PC-9 (cell line): ENCODE data around the gene LAMA5. TPM values are rescaled to one million over a fixed set of nuclear protein-coding genes. Genes with fewer than 3 reads are reported as not detected.

Experiments
- BruUV-seq: library from RNA; stranded (reverse); fragments of 400-500 nt; replicated peaks from 2 replicates; lab custom pipeline; 2021; lab: Mats Ljungman, UMichigan
- CTCF ChIA-PET: fragments of 300-600 bp; sonication (Branson Sonifier 250); formaldehyde crosslinking; loops from one replicate; lab custom pipeline; 2022; ENCODE audit warnings: antibody characterized with exemption; lab: Charles Lee
- POLR2A ChIA-PET: fragments of 300-600 bp; sonication (Branson Sonifier 250); formaldehyde crosslinking; loops from one replicate; lab custom pipeline; 2022; ENCODE audit warnings: antibody characterized with exemption; ENCODE audit not compliant: unreplicated experiment; lab: Charles Lee
- DNase-seq, 2 experiments: peaks; one replicate each; pipeline versions ENCODE4 v3.0.0 to v3.0.0-alpha.2; 2015 to 2022; ENCODE audit warnings: mixed read lengths in 1 of 2
- H2AFZ ChIP-seq: fragments of 200-600 bp; sonication (generic); 2 replicates; pipeline ENCODE4 v1.8.1; 2017; ENCODE audit warnings: antibody characterized with exemption
- H3F3A ChIP-seq: fragments of 200-600 bp; sonication (generic); 2 replicates; pipeline ENCODE4 v1.8.1; 2017; ENCODE audit warnings: antibody characterized with exemption, mild to moderate bottlenecking, low read depth; ENCODE audit not compliant: insufficient read depth
- H3K27ac ChIP-seq: fragments of 200-600 bp; sonication (generic); 2 replicates; pipeline ENCODE4 v1.6.1; 2016; ENCODE audit warnings: mixed run types
- H3K27me3 ChIP-seq: fragments of 200-600 bp; sonication (generic); 2 replicates; pipeline ENCODE4 v1.6.1; 2016; ENCODE audit warnings: low read depth, mixed run types; ENCODE audit not compliant: insufficient read depth
- H3K36me3 ChIP-seq: fragments of 200-600 bp; sonication (generic); 2 replicates; pipeline ENCODE4 v1.6.1; 2016; ENCODE audit warnings: low read depth, mixed run types
- H3K4me1 ChIP-seq: fragments of 200-600 bp; sonication (generic); replicated peaks from 2 replicates; pipeline ENCODE4 v1.6.1; 2016; ENCODE audit warnings: mixed run types; ENCODE audit not compliant: insufficient read depth
- H3K4me2 ChIP-seq: fragments of 200-600 bp; sonication (generic); 2 replicates; pipeline ENCODE4 v1.6.1; 2017; ENCODE audit warnings: mixed run types
- H3K4me3 ChIP-seq: fragments of 200-600 bp; sonication (generic); 2 replicates; pipeline ENCODE4 v1.6.1; 2016; ENCODE audit warnings: mixed run types
- H3K79me2 ChIP-seq: fragments of 200-600 bp; sonication (generic); 2 replicates; pipeline ENCODE4 v1.6.1; 2017; ENCODE audit warnings: low read depth, mixed run types
- H3K9me2 ChIP-seq: fragments of 200-600 bp; sonication (generic); 2 replicates; pipeline ENCODE4 v1.8.1; 2017; ENCODE audit warnings: mild to moderate bottlenecking; ENCODE audit not compliant: insufficient read depth
- H3K9me3 ChIP-seq: fragments of 200-600 bp; sonication (generic); 2 replicates; pipeline ENCODE4 v1.8.1; 2016; ENCODE audit warnings: low read depth; ENCODE audit not compliant: insufficient read depth
- H4K20me1 ChIP-seq: fragments of 200-600 bp; sonication (generic); 2 replicates; pipeline ENCODE4 v1.8.1; 2017; ENCODE audit not compliant: insufficient read depth
- CTCF ChIP-seq: fragments of 200-600 bp; sonication (generic); conservative IDR thresholded peaks from 2 replicates; pipeline ENCODE4 v1.6.1; 2017; ENCODE audit warnings: mixed run types, antibody characterized with exemption, mild to moderate bottlenecking, moderate library complexity
- EZH2 ChIP-seq: fragments of 200-600 bp; sonication (generic); IDR thresholded peaks from 2 replicates; pipeline ENCODE4 v1.8.0; 2017; ENCODE audit warnings: antibody characterized with exemption, low read depth
- intact Hi-C: fragments of 100-400 bp; cut with micrococcal nuclease; formaldehyde crosslinking; loops from one replicate; pipeline ENCODE4 v1.10.0; 2022; ENCODE audit not compliant: unreplicated experiment
- total RNA-seq: library from RNA; stranded (reverse); gene quantifications from 2 replicates; pipeline ENCODE4 v1.2.3, GENCODE V29; 2021

The LAMA5 gene
- total RNA-seq, 1 experiment from 2014 or later, result 700 TPM

- no peak overlapping the region for H2AFZ ChIP-seq
- CTCF ChIA-PET, result no interaction called here
- H3K9me2 ChIP-seq, result no peaks in the 10 kb centered on the region
- H3K27ac ChIP-seq, result 0 out of 2 replicates have a peak overlapping the region, but pooled peaks have one; percentile 26
- H3K9me3 ChIP-seq, result no peaks in the 10 kb centered on the region
- H3K27me3 ChIP-seq, result no peaks in the 10 kb centered on the region
- peaks cover 30% of the 10 kb centered on the region for H4K20me1 ChIP-seq
- peaks cover 28% of the 10 kb centered on the region for H3K4me1 ChIP-seq
- DNase-seq, result no peak
- no peak overlapping the region for H3K4me3 ChIP-seq
- H3K36me3 ChIP-seq, result peaks cover 53% of the 10 kb centered on the region
- H3F3A ChIP-seq, result peaks cover 88% of the 10 kb centered on the region
- intact Hi-C loops, result no loop called here
- TF ChIP-seq EZH2 (no peak), CTCF (no peak)
- no peak overlapping the region for H3K4me2 ChIP-seq
- POLR2A ChIA-PET, result no interaction called here
- no TSS peak for BruUV-seq
- peaks cover 66% of the 10 kb centered on the region for H3K79me2 ChIP-seq
These were observed 19.7 kb downstream of the LAMA5 start for GRCh38 chr20:62347445-62347844.

GRCh38 chr20:62347151-62347404, 20.0 kb downstream of the LAMA5 start:
- no peaks in the 10 kb centered on the region for H3K27me3 ChIP-seq
- no peak overlapping the region for H2AFZ ChIP-seq
- POLR2A ChIA-PET, result no interaction called here
- H3K9me2 ChIP-seq, result no peaks in the 10 kb centered on the region
- H3F3A ChIP-seq, result peaks cover 88% of the 10 kb centered on the region
- peaks cover 28% of the 10 kb centered on the region for H4K20me1 ChIP-seq
- H3K79me2 ChIP-seq, result peaks cover 66% of the 10 kb centered on the region
- H3K4me2 ChIP-seq, result no peak overlapping the region
- DNase-seq, result no peak
- H3K9me3 ChIP-seq, result no peaks in the 10 kb centered on the region
- H3K4me3 ChIP-seq, result no peak overlapping the region
- no TSS peak for BruUV-seq
- no peak for TF ChIP-seq EZH2
- TF ChIP-seq CTCF, result no peak
- peaks cover 51% of the 10 kb centered on the region for H3K36me3 ChIP-seq
- H3K27ac ChIP-seq, result no peak overlapping the region
- CTCF ChIA-PET, result no interaction called here
- intact Hi-C loops, result no loop called here
- peaks cover 24% of the 10 kb centered on the region for H3K4me1 ChIP-seq

DNA sequence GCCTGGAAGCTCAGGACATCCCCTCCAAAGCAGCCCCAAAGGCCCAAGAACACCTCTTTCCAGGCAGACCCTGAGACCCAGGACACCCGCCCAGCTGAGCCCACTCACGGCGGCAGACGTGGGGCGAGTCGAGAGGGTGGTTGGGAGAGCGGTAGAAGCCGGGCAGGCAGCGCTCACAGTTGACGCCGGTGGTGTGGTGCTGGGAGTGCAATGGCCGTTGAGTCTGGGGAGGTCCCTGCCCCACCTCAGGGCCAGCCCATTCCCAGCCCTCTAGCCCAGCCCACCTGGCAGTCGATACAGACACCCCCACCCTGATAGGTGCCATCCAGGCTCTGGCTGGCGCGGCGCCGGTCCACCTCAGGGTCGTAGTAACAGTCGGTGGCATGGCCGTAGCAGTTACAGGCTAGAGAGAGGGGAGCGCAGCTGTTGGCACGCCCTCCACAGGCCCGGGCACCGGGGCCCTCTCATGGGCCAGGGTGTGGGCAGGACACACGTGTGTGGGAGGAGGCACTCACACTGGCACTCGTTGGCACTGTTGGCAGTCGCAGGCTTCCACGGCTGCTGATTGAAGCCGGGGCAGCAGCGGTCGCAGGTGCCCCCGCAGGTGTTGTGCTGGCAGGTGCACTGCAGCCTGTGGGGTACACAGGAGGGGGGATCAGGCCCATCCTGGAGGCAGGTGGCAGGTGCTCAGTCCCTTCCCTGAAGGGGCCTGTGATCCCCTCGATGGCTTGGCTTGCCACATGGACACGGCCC, 20.5 kb downstream of the LAMA5 start:
- peaks cover 50% of the 10 kb centered on the region for H3K36me3 ChIP-seq
- H3K9me3 ChIP-seq, result no peaks in the 10 kb centered on the region
- peaks cover 19% of the 10 kb centered on the region for H3K4me1 ChIP-seq
- DNase-seq, result no peak
- ChIA-PET CTCF (no interaction called here), POLR2A (no interaction called here)
- peaks cover 63% of the 10 kb centered on the region for H3K79me2 ChIP-seq
- no peak overlapping the region for H3K4me3 ChIP-seq
- H3F3A ChIP-seq, result peaks cover 88% of the 10 kb centered on the region
- intact Hi-C loops, result no loop called here
- H3K27me3 ChIP-seq, result no peaks in the 10 kb centered on the region
- no peak overlapping the region for H3K27ac ChIP-seq
- H3K4me2 ChIP-seq, result no peak overlapping the region
- H2AFZ ChIP-seq, result no peak overlapping the region
- TF ChIP-seq CTCF (no peak), EZH2 (no peak)
- no peaks in the 10 kb centered on the region for H3K9me2 ChIP-seq
- BruUV-seq, result no TSS peak
- peaks cover 30% of the 10 kb centered on the region for H4K20me1 ChIP-seq
